GM10266 (cell line): Measurements from ENCODE around the gene PFN1.

ENCODE experiments used
- DNase-seq: peaks from one replicate; pipeline ENCODE4 v3.0.0; 2012; ENCODE audit errors: extremely low spot score
- CTCF ChIP-seq: IDR thresholded peaks from 2 replicates; pipeline ENCODE4 v1.5.1; 2012; ENCODE audit warnings: mild to moderate bottlenecking, low read depth; ENCODE audit not compliant: control insufficient read depth, insufficient read depth; ENCODE audit errors: missing control alignments

PFN1 gene

GRCh38 chr17:4897785-4898184 is 50.5 kb downstream of the PFN1 start:
- no peak for TF ChIP-seq CTCF

GRCh38 chr17:4897198-4897687 is 51.1 kb downstream of the PFN1 start:
- no peak for DNase-seq
- no peak for TF ChIP-seq CTCF

More at GRCh38 chr17:4897785-4898184, 50.5 kb downstream of the PFN1 start:
- DNase-seq: no peak

- no peak for TF ChIP-seq CTCF
- peak; percentile 8 for DNase-seq
Observed at GRCh38 chr17:4896332-4897197, 51.8 kb downstream of the PFN1 start.

GRCh38 chr17:4895657-4896331 is 52.5 kb downstream of the PFN1 start:
- no peak for TF ChIP-seq CTCF
- peak; percentile 12 for DNase-seq
